GM12878 (cell line): ENCODE measurements around the gene KIR2DL4. TPM values are rescaled to one million over a fixed set of nuclear protein-coding genes. Genes with fewer than 3 reads are reported as not detected.

Experiments used
- ATAC-seq: fragments of 200-7000 bp; cut with Tn5 transposase; 3 replicates; pipeline ENCODE4 v1.9.1; 2020; ENCODE audit warnings: mild to moderate bottlenecking, moderate library complexity
- BruUV-seq: library from RNA; stranded (reverse); fragments of 400-500 nt; replicated peaks from 2 replicates; lab custom pipeline; 2021; lab: Mats Ljungman, UMichigan
- CTCF ChIA-PET: fragments of 300-600 bp; sonication (Branson Sonifier 250); formaldehyde crosslinking; extraction: SDS; loops from one replicate; lab custom pipeline; 2021; ENCODE audit warnings: inconsistent platforms; lab: Yijun Ruan, JAX
- POLR2A ChIA-PET: fragments of 350-600 bp; formaldehyde crosslinking; extraction: SDS; loops from one replicate; lab custom pipeline; 2021; ENCODE audit warnings: inconsistent platforms; lab: Charles Lee
- RAD21 ChIA-PET: fragments of 300-600 bp; sonication (Branson Sonifier 250); formaldehyde crosslinking; loops from one replicate; lab custom pipeline; 2023; ENCODE audit warnings: antibody characterized with exemption; ENCODE audit not compliant: unreplicated experiment; lab: Charles Lee
- SMC1A ChIA-PET: fragments of 300-600 bp; sonication (Branson Sonifier 250); formaldehyde crosslinking; loops from one replicate; lab custom pipeline; 2023; ENCODE audit not compliant: unreplicated experiment, uncharacterized antibody; lab: Charles Lee
- DNase-seq: peaks from one replicate; pipeline ENCODE4 v3.0.0-alpha.2; 2011; ENCODE audit warnings: low read depth, low spot score
- FAIRE-seq: peaks from 3 replicates; lab custom pipeline; 2011; peaks lifted over from hg19 to GRCh38; lab: Jason Lieb, UNC
- H2AFZ ChIP-seq: 2 replicates; pipeline ENCODE4 v1.6.0; 2011; ENCODE audit warnings: low read depth, low read length, control low read depth; ENCODE audit not compliant: control insufficient read depth
- H3K27ac ChIP-seq: 2 replicates; pipeline ENCODE4 v1.5.1; 2011; ENCODE audit warnings: control low read depth; ENCODE audit not compliant: control insufficient read depth, insufficient read depth
- H3K27me3 ChIP-seq, 2 experiments: replicated peaks in 1 of 2; 2 replicates each; pipeline versions ENCODE4 v1.6.0 to v1.6.1; 2011; ENCODE audit warnings: low read length in 1 of 2; ENCODE audit not compliant: control insufficient read depth in 2 of 2, insufficient read depth in 2 of 2
- H3K36me3 ChIP-seq, 2 experiments: 2 replicates each; pipeline ENCODE4 v1.5.1; 2011; ENCODE audit warnings: low read length in 1 of 2; ENCODE audit not compliant: control insufficient read depth in 2 of 2, insufficient read depth in 2 of 2
- H3K4me1 ChIP-seq: 2 replicates; pipeline ENCODE4 v1.6.1; 2011; ENCODE audit warnings: mild to moderate bottlenecking, low read length, moderate library complexity, mixed read lengths; ENCODE audit not compliant: control insufficient read depth, insufficient read depth
- H3K4me2 ChIP-seq: 2 replicates; pipeline ENCODE4 v1.6.0; 2011; ENCODE audit warnings: control low read depth; ENCODE audit not compliant: control insufficient read depth, insufficient read depth
- H3K4me3 ChIP-seq: fragments of 200-600 bp; sonication (generic); 2 replicates; pipeline ENCODE4 v1.5.1; 2016
- H3K79me2 ChIP-seq: 2 replicates; pipeline ENCODE4 v1.6.0; 2011; ENCODE audit warnings: low read length; ENCODE audit not compliant: control insufficient read depth, insufficient read depth
- H3K9ac ChIP-seq: 2 replicates; pipeline ENCODE4 v1.8.0; 2011; ENCODE audit warnings: low read length, control low read depth, mixed read lengths; ENCODE audit not compliant: control insufficient read depth, insufficient read depth
- H3K9me3 ChIP-seq: replicated peaks from 3 replicates; pipeline ENCODE4 v1.5.1; 2011; ENCODE audit warnings: mild to moderate bottlenecking, low read length; ENCODE audit not compliant: control insufficient read depth, insufficient read depth
- H4K20me1 ChIP-seq: 2 replicates; pipeline ENCODE4 v1.6.0; 2011; ENCODE audit not compliant: control insufficient read depth, insufficient read depth
- DPF2 ChIP-seq: fragments of 450-650 bp; IDR thresholded peaks from 2 replicates; pipeline ENCODE4 v1.6.1; 2017; ENCODE audit warnings: mild to moderate bottlenecking
- IRF3 ChIP-seq: fragments of 450-650 bp; IDR thresholded peaks from 2 replicates; pipeline ENCODE4 v1.6.1; 2014; ENCODE audit warnings: mild to moderate bottlenecking
- PML ChIP-seq: IDR thresholded peaks from 2 replicates; pipeline ENCODE4 v1.6.1; 2012; ENCODE audit warnings: low read length, inconsistent platforms
- POLR2AphosphoS5 ChIP-seq: IDR thresholded peaks from 2 replicates; pipeline ENCODE4 v1.6.1; 2011; ENCODE audit warnings: mild to moderate bottlenecking, low read length, inconsistent platforms
- TARDBP ChIP-seq: IDR thresholded peaks from 2 replicates; pipeline ENCODE4 v1.6.1; 2016; ENCODE audit warnings: borderline replicate concordance
- ZBTB4 ChIP-seq: fragments of 450-650 bp; formaldehyde crosslinking; IDR thresholded peaks from 2 replicates; pipeline ENCODE4 v1.4.0; 2022; ENCODE audit warnings: mild to moderate bottlenecking, moderate library complexity
- ZNF24 ChIP-seq: fragments of 450-650 bp; IDR thresholded peaks from 2 replicates; pipeline ENCODE4 v1.6.1; 2017; ENCODE audit warnings: antibody characterized with exemption, mild to moderate bottlenecking
- ZNF622 ChIP-seq: fragments of 450-650 bp; IDR thresholded peaks from 2 replicates; pipeline ENCODE4 v1.6.1; 2017; ENCODE audit warnings: mild to moderate bottlenecking, inconsistent platforms
- ZSCAN29 ChIP-seq: fragments of 450-650 bp; IDR thresholded peaks from 2 replicates; pipeline ENCODE4 v1.6.1; 2017; ENCODE audit warnings: mild to moderate bottlenecking, moderate library complexity
- WGBS: methylation state at CpG from one replicate; pipeline ENCODE4 v1.1.6; 2016; ENCODE audit warnings: low lambda C conversion rate; ENCODE audit not compliant: insufficient replicate concordance, insufficient coverage; ENCODE audit errors: missing lambda C conversion rate; 5-methylcytosine and 5-hydroxymethylcytosine counted together
- in situ Hi-C: fragments of 300-500 bp; cut with MboI; formaldehyde crosslinking; loops from 9 replicates; pipeline ENCODE4 v1.14.3; 2018; ENCODE audit warnings: mixed read lengths
- intact Hi-C: fragments of 100-400 bp; cut with micrococcal nuclease; formaldehyde crosslinking; loops from one replicate; pipeline ENCODE4 v1.14.2; 2022; ENCODE audit not compliant: unreplicated experiment
- polyA plus RNA-seq, 11 experiments: library from polyadenylated mRNA; depleted of rRNA in 4 of 11; unstranded in 6 of 11; stranded (reverse) in 5 of 11; fragments of >200 nt; fragmentation: Nextera tagmentation in 4 of 11; fragmentation: Illumina TruSeq in 1 of 11; extraction: Ambion mirVana in 4 of 11; extraction: Trizol in 1 of 11; gene quantifications; 1 replicate in 1 of 11; 2 replicates in 10 of 11; pipeline versions ENCODE4 v1.2.1 to v1.2.3, GENCODE V29; 2011 to 2016; ENCODE audit warnings: inconsistent platforms in 2 of 11, missing spikeins in 2 of 11, low read depth in 1 of 11
- total RNA-seq, 4 experiments: library from RNA; depleted of rRNA in 3 of 4; stranded (reverse); fragments of >200 nt in 3 of 4; fragmentation: Illumina TruSeq in 1 of 4; extraction: Trizol in 1 of 4; gene quantifications; 2 replicates each; pipeline versions ENCODE4 v1.2.1 to v1.2.3, GENCODE V29; 2013 to 2021
- TF ChIP-seq, protein P1 (sequence below): IDR thresholded peaks from 2 replicates; pipeline ENCODE4 v1.6.1; 2011; ENCODE audit warnings: borderline replicate concordance, low read depth, mild to moderate bottlenecking, moderate library complexity, mixed read lengths, low read length; ENCODE audit not compliant: insufficient read depth; ENCODE audit errors: extremely low read length
- TF ChIP-seq, protein P2 (sequence below), 3 experiments: IDR thresholded peaks in 2 of 3; conservative IDR thresholded peaks in 1 of 3; 2 replicates each; pipeline ENCODE4 v1.5.1; 2011; ENCODE audit warnings: low read depth in 3 of 3, low read length in 3 of 3, mild to moderate bottlenecking in 3 of 3, control low read depth in 2 of 3, moderate library complexity in 2 of 3, inconsistent platforms in 1 of 3, mixed read lengths in 1 of 3; ENCODE audit not compliant: control insufficient read depth in 2 of 3, insufficient read depth in 1 of 3; ENCODE audit errors: extremely low read depth in 1 of 3
- TF ChIP-seq, protein P3 (sequence below): IDR thresholded peaks from 2 replicates; pipeline ENCODE4 v1.6.1; 2011; ENCODE audit warnings: low read depth, low read length, improper control_type of control experiment, borderline replicate concordance

Gene KIR2DL4
- total and polyA plus RNA-seq, 10 of the 15 experiments (the other 5 are each of a cell fraction or from before 2014, with no cell fraction given), result 0.22 TPM; not detected in 9

GRCh38 chr19:54795758-54796157, 7.7 kb upstream of the KIR2DL4 start:
- Histone ChIP-seq H3K9me3 (no peaks in the 10 kb centered on the region), H3K4me2 (no peak overlapping the region), H3K9ac (no peak overlapping the region), H3K4me3 (no peak overlapping the region), H3K79me2 (no peaks in the 10 kb centered on the region), H3K27ac (no peak overlapping the region), H3K36me3 (no peaks in the 10 kb centered on the region), H3K27me3 (no peaks in the 10 kb centered on the region; a peak in 1 of 4 replicates), H2AFZ (no peak overlapping the region), H4K20me1 (no peaks in the 10 kb centered on the region), H3K4me1 (no peaks in the 10 kb centered on the region)
- no peak for TF ChIP-seq POLR2AphosphoS5
- TF ChIP-seq IRF3, result no peak
- TF ChIP-seq ZNF24, result no peak
- TF ChIP-seq, protein P1, sequence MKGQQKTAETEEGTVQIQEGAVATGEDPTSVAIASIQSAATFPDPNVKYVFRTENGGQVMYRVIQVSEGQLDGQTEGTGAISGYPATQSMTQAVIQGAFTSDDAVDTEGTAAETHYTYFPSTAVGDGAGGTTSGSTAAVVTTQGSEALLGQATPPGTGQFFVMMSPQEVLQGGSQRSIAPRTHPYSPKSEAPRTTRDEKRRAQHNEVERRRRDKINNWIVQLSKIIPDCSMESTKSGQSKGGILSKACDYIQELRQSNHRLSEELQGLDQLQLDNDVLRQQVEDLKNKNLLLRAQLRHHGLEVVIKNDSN, result no peak
- no peak for TF ChIP-seq ZNF622
- TF ChIP-seq PML, result no peak
- TF ChIP-seq ZBTB4 (CRISPR knock-in tag), result no peak
- TF ChIP-seq, protein P2, sequence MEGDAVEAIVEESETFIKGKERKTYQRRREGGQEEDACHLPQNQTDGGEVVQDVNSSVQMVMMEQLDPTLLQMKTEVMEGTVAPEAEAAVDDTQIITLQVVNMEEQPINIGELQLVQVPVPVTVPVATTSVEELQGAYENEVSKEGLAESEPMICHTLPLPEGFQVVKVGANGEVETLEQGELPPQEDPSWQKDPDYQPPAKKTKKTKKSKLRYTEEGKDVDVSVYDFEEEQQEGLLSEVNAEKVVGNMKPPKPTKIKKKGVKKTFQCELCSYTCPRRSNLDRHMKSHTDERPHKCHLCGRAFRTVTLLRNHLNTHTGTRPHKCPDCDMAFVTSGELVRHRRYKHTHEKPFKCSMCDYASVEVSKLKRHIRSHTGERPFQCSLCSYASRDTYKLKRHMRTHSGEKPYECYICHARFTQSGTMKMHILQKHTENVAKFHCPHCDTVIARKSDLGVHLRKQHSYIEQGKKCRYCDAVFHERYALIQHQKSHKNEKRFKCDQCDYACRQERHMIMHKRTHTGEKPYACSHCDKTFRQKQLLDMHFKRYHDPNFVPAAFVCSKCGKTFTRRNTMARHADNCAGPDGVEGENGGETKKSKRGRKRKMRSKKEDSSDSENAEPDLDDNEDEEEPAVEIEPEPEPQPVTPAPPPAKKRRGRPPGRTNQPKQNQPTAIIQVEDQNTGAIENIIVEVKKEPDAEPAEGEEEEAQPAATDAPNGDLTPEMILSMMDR (IDR thresholded peaks at IDR 0.05 in 2 of 3, conservative IDR thresholded peaks at IDR 0.05 in 1 of 3; ENCODE audit: control insufficient read depth in 2 of 3, extremely low read depth in 1 of 3, insufficient read depth in 1 of 3, low read depth in 3 of 3, low read length in 3 of 3), result no peak
- TF ChIP-seq DPF2, result no peak
- no peak for TF ChIP-seq TARDBP
- TF ChIP-seq, protein P3, sequence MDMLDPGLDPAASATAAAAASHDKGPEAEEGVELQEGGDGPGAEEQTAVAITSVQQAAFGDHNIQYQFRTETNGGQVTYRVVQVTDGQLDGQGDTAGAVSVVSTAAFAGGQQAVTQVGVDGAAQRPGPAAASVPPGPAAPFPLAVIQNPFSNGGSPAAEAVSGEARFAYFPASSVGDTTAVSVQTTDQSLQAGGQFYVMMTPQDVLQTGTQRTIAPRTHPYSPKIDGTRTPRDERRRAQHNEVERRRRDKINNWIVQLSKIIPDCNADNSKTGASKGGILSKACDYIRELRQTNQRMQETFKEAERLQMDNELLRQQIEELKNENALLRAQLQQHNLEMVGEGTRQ, result no peak
- no peak for TF ChIP-seq ZSCAN29
- RAD21 ChIA-PET, result no interaction called here
- SMC1A ChIA-PET, result no interaction called here
- WGBS, result 60% methylated on average over 1 of the region's 1 CpG
- DNase-seq (no peak), ATAC-seq (no peak), FAIRE-seq (no peak)
- POLR2A ChIA-PET, result no interaction called here
- BruUV-seq, result no TSS peak
- CTCF ChIA-PET, result no interaction called here
- intact Hi-C loops, result no loop called here
- in situ Hi-C loops, result no loop called here
